ENCODE measurements around the gene CCL4.
"Not testable (repeated sequence)": the region's sequence is repeated elsewhere in the genome, so short reads cannot be mapped to it uniquely, and the experiment has no call there.

The CCL4 gene

GRCh38 chr17:36072431-36073121, 31.1 kb upstream of the CCL4 start:
- TF ChIP-seq NFRKB (IDR thresholded peaks at IDR 0.05) = no peak
- TF ChIP-seq SP1 (IDR thresholded peaks at IDR 0.05) = no peak
- TF ChIP-seq FOXA1 (IDR thresholded peaks at IDR 0.05) = no peak
- no peak for TF ChIP-seq FOXM1 (IDR thresholded peaks at IDR 0.05; ENCODE audit: borderline replicate concordance)
- no peak for TF ChIP-seq L3MBTL2 (conservative IDR thresholded peaks at IDR 0.05)
- TF ChIP-seq TARDBP (IDR thresholded peaks at IDR 0.05) = no peak
- TF ChIP-seq LEF1 (IDR thresholded peaks at IDR 0.05; ENCODE audit: borderline replicate concordance) = no peak
- TF ChIP-seq ARNT (IDR thresholded peaks at IDR 0.05) = no peak
- TF ChIP-seq PKNOX1 (IDR thresholded peaks at IDR 0.05) = no peak
- no peak for TF ChIP-seq CTBP1 (IDR thresholded peaks at IDR 0.05; ENCODE audit: borderline replicate concordance)
- no peak for TF ChIP-seq HDGF (IDR thresholded peaks at IDR 0.05; ENCODE audit: borderline replicate concordance)
- TF ChIP-seq BHLHE40 (IDR thresholded peaks at IDR 0.05; ENCODE audit: borderline replicate concordance) = no peak
- TF ChIP-seq SUZ12 (IDR thresholded peaks at IDR 0.05) = no peak
- TF ChIP-seq FOXK2 (IDR thresholded peaks at IDR 0.05) = no peak
- POLR2A ChIA-PET = no interaction called here
- CTCF ChIA-PET = interaction anchor here (0.6 to 2.6 kb wide), 18 partner anchors 8 to 410 kb away, joined by 3 to 12 read pairs (median 4); partner anchors contain the start of gene CCL16
- DNase-seq (ENCODE audit: extremely low spot score) = peak; percentile 68

DNA sequence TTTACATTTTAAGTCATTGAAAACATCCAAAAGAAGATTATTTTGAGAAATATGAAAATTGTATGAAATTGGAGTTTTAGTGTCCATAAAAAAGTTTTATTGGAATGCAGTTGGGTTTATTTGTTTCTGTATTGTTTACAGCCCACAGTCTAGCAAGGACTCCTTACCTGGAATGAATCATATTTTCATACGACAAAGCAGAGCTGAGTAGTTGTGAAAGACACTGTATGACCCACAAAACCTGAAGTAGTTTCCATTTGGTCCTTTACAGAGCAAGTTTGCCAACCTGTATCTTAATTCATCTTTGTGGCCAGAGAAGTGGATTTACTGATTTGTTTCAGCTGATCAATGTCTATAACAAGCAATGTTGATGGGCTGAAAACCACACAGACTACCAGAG, 29.3 kb upstream of the CCL4 start:
- ChIA-PET POLR2A (no interaction called here), CTCF (interaction anchor here (0.6 to 1.3 kb wide), 3 partner anchors 93 to 105 kb away, joined by 3 to 5 read pairs (median 4); partner anchors contain the start of gene CCL16)
- no peak for TF ChIP-seq PKNOX1 (IDR thresholded peaks at IDR 0.05)
- no peak for TF ChIP-seq ARNT (IDR thresholded peaks at IDR 0.05)
- TF ChIP-seq ZNF384 (IDR thresholded peaks at IDR 0.05) = no peak
- TF ChIP-seq CTBP1 (IDR thresholded peaks at IDR 0.05; ENCODE audit: borderline replicate concordance) = no peak
- TF ChIP-seq BHLHE40 (IDR thresholded peaks at IDR 0.05; ENCODE audit: borderline replicate concordance) = no peak
- TF ChIP-seq L3MBTL2 (conservative IDR thresholded peaks at IDR 0.05) = no peak
- TF ChIP-seq HDGF (IDR thresholded peaks at IDR 0.05; ENCODE audit: borderline replicate concordance) = no peak
- no peak for TF ChIP-seq ELF4 (IDR thresholded peaks at IDR 0.05)
- no peak for DNase-seq (ENCODE audit: extremely low spot score)

- POLR2A ChIA-PET; DNase-seq (ENCODE audit: extremely low spot score); CTCF ChIA-PET: not testable (repeated sequence)
Measured at GRCh38 chr17:36081681-36082471, 21.8 kb upstream of the CCL4 start.

GRCh38 chr17:36082482-36083120, 21.0 kb upstream of the CCL4 start:
- CTCF ChIA-PET; DNase-seq (ENCODE audit: extremely low spot score); POLR2A ChIA-PET: not testable (repeated sequence)

DNA sequence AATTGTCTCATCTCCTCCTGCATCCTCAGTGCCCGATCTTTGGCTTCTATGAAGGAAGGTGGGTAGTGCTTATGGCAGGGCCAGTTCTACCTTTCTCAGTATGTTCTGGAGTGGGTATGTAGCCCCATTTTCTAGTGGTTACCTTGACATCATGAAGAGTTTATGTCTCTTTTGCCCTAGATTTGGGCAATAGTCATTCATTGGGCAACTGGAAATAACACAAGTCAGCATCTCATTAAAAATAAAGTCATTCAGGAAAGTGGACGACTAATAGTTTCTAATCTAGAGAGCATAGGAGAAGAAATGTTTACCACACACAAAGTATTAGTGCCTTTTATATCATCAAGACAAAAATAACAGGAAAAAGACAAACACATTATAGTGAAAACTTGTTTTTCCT, 19.9 kb upstream of the CCL4 start:
- CTCF ChIA-PET; POLR2A ChIA-PET; DNase-seq (ENCODE audit: extremely low spot score): not testable (repeated sequence)

DNA sequence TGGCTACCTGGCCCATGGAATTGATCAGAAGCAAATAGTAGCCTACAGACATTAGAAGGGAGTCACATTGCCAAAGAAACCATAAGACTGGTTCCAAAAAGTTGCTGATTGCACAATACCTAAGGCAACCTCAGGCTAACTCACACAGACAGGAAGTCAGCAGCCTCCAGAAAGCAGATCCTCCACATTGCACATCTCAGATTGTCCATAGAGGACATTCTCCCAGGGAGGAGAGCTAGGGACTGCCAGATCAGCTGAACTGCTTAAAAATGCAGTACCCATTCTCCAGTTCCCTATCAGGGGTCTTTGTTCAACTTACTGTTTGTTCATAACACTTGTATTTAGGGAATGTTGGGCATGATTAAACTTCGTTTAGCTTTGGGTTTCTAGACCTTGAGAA, 17.9 kb upstream of the CCL4 start:
- CTCF ChIA-PET = interaction anchor here (0.8 kb wide), 1 partner anchor 13 kb away, joined by 6 read pairs; no protein-coding TSS in a partner anchor
- DNase-seq (ENCODE audit: extremely low spot score) = no peak
- no peak for TF ChIP-seq FOXM1 (IDR thresholded peaks at IDR 0.05; ENCODE audit: borderline replicate concordance)
- no peak for TF ChIP-seq ARNT (IDR thresholded peaks at IDR 0.05)
- no peak for TF ChIP-seq BHLHE40 (IDR thresholded peaks at IDR 0.05; ENCODE audit: borderline replicate concordance)
- TF ChIP-seq PKNOX1 (IDR thresholded peaks at IDR 0.05) = no peak
- TF ChIP-seq FOXA1 (IDR thresholded peaks at IDR 0.05) = no peak
- TF ChIP-seq L3MBTL2 (conservative IDR thresholded peaks at IDR 0.05) = no peak
- no peak for TF ChIP-seq SP1 (IDR thresholded peaks at IDR 0.05)
- no peak for TF ChIP-seq SUZ12 (IDR thresholded peaks at IDR 0.05)
- no peak for TF ChIP-seq FOXK2 (IDR thresholded peaks at IDR 0.05)
- no peak for TF ChIP-seq LEF1 (IDR thresholded peaks at IDR 0.05; ENCODE audit: borderline replicate concordance)
- TF ChIP-seq TARDBP (IDR thresholded peaks at IDR 0.05) = no peak
- TF ChIP-seq CTBP1 (IDR thresholded peaks at IDR 0.05; ENCODE audit: borderline replicate concordance) = no peak
- no peak for TF ChIP-seq HDGF (IDR thresholded peaks at IDR 0.05; ENCODE audit: borderline replicate concordance)
- TF ChIP-seq ELF4 (IDR thresholded peaks at IDR 0.05) = no peak
- TF ChIP-seq ZNF384 (IDR thresholded peaks at IDR 0.05) = no peak
- no peak for TF ChIP-seq NFRKB (IDR thresholded peaks at IDR 0.05)
- POLR2A ChIA-PET = no interaction called here

Measured in HEK293T (cell line).